HepG2 (cell line): ENCODE data around the gene PMVK. TPM values are rescaled to one million over a fixed set of nuclear protein-coding genes. Genes with fewer than 3 reads are reported as not detected.

Source experiments
- ARID5B ChIP-seq: IDR thresholded peaks from 2 replicates; pipeline ENCODE4 v1.4.0; 2020; ENCODE audit warnings: mild to moderate bottlenecking, missing genetic modification reagents
- DNMT3B ChIP-seq: conservative IDR thresholded peaks from 2 replicates; pipeline ENCODE4 v1.6.1; 2016; ENCODE audit warnings: missing biosample characterization, control low read depth
- FOSL2 ChIP-seq: sonication (generic); formaldehyde crosslinking; IDR thresholded peaks from 2 replicates; pipeline ENCODE4 v1.4.0; 2020; ENCODE audit warnings: missing genetic modification reagents
- FOXO1 ChIP-seq: sonication (generic); formaldehyde crosslinking; IDR thresholded peaks from 2 replicates; pipeline ENCODE4 v1.4.0; 2020; ENCODE audit warnings: missing genetic modification reagents
- GABPB1 ChIP-seq: IDR thresholded peaks from 2 replicates; pipeline ENCODE4 v1.6.1; 2016; ENCODE audit warnings: mild to moderate bottlenecking, missing genetic modification reagents, moderate library complexity, missing compliant biosample characterization
- HMG20A ChIP-seq: IDR thresholded peaks from 2 replicates; pipeline ENCODE4 v1.6.1; 2016; ENCODE audit warnings: borderline replicate concordance
- HNF1B ChIP-seq: sonication (generic); formaldehyde crosslinking; IDR thresholded peaks from 2 replicates; pipeline ENCODE4 v1.5.1; 2020; ENCODE audit warnings: mild to moderate bottlenecking, moderate library complexity, missing genetic modification reagents
- IKZF5 ChIP-seq: IDR thresholded peaks from 2 replicates; pipeline ENCODE4 v1.6.1; 2018; ENCODE audit warnings: missing genetic modification reagents, mild to moderate bottlenecking, missing compliant biosample characterization
- KDM5B ChIP-seq: sonication (generic); formaldehyde crosslinking; IDR thresholded peaks from 2 replicates; pipeline ENCODE4 v1.4.0; 2020; ENCODE audit warnings: missing genetic modification reagents, mild to moderate bottlenecking, borderline replicate concordance
- KLF13 ChIP-seq: sonication (generic); formaldehyde crosslinking; IDR thresholded peaks from 2 replicates; pipeline ENCODE4 v1.4.0; 2020; ENCODE audit warnings: mild to moderate bottlenecking, missing genetic modification reagents
- KLF16 ChIP-seq, 2 experiments: sonication (generic) in 1 of 2; formaldehyde crosslinking in 1 of 2; IDR thresholded peaks; 2 replicates each; pipeline versions ENCODE4 v1.6.1 to v1.8.0; 2016 to 2023; ENCODE audit warnings: missing genetic modification reagents in 2 of 2, missing compliant biosample characterization in 1 of 2
- NR2F1 ChIP-seq, 2 experiments: fragments of 450-650 bp in 1 of 2; formaldehyde crosslinking in 1 of 2; IDR thresholded peaks; 2 replicates each; pipeline versions ENCODE4 v1.5.0 to v1.6.1; 2016 to 2020; ENCODE audit warnings: mild to moderate bottlenecking in 1 of 2, missing compliant biosample characterization in 1 of 2, missing genetic modification reagents in 1 of 2, moderate library complexity in 1 of 2
- SAP130 ChIP-seq: IDR thresholded peaks from 2 replicates; pipeline ENCODE4 v1.6.1; 2016; ENCODE audit warnings: low read depth
- SATB2 ChIP-seq: sonication (generic); formaldehyde crosslinking; IDR thresholded peaks from 2 replicates; pipeline ENCODE4 v1.5.0; 2020; ENCODE audit warnings: missing genetic modification reagents
- SIN3A ChIP-seq: IDR thresholded peaks from 2 replicates; pipeline ENCODE4 v1.6.1; 2011; ENCODE audit warnings: low read depth, mild to moderate bottlenecking, control low read depth, low read length, borderline replicate concordance
- ZBTB7B ChIP-seq: sonication (generic); formaldehyde crosslinking; IDR thresholded peaks from 2 replicates; pipeline ENCODE4 v1.4.0; 2020; ENCODE audit warnings: missing genetic modification reagents
- ZFP36L1 ChIP-seq: sonication (generic); formaldehyde crosslinking; IDR thresholded peaks from 2 replicates; pipeline ENCODE4 v1.8.0; 2022; ENCODE audit warnings: mild to moderate bottlenecking, missing genetic modification reagents, moderate library complexity
- ZNF101 ChIP-seq: sonication (generic); formaldehyde crosslinking; IDR thresholded peaks from 2 replicates; pipeline ENCODE4 v1.4.0; 2020; ENCODE audit warnings: mild to moderate bottlenecking, low read depth, missing genetic modification reagents, borderline replicate concordance
- ZNF570 ChIP-seq: sonication (generic); formaldehyde crosslinking; IDR thresholded peaks from 2 replicates; pipeline ENCODE4 v1.4.0; 2020; ENCODE audit warnings: mild to moderate bottlenecking, missing genetic modification reagents, borderline replicate concordance
- ZNF780A ChIP-seq: sonication (generic); formaldehyde crosslinking; IDR thresholded peaks from 2 replicates; pipeline ENCODE4 v1.8.0; 2022; ENCODE audit warnings: mild to moderate bottlenecking, missing genetic modification reagents, moderate library complexity
- polyA plus RNA-seq, 8 experiments: library from polyadenylated mRNA; depleted of rRNA in 3 of 8; stranded (reverse) in 7 of 8; unstranded in 1 of 8; fragments of >200 nt; fragmentation: Illumina TruSeq in 4 of 8; extraction: Trizol in 4 of 8; gene quantifications; 2 replicates each; pipeline versions ENCODE4 v1.2.1 to v1.2.3, GENCODE V29; 2011 to 2016; ENCODE audit warnings: low read depth in 4 of 8, missing spikeins in 1 of 8, mixed read lengths in 1 of 8; ENCODE audit not compliant: insufficient read depth in 1 of 8
- total RNA-seq, 5 experiments: library from RNA; depleted of rRNA; stranded (reverse); fragments of >200 nt; fragmentation: Illumina TruSeq; extraction: Trizol; gene quantifications; 2 replicates each; pipeline ENCODE4 v1.2.3, GENCODE V29; 2016; ENCODE audit warnings: low read depth in 1 of 5

Gene PMVK
- total and polyA plus RNA-seq, 2 of the 13 experiments (the other 11 are each of a cell fraction or from before 2014, with no cell fraction given): 3.9 to 12.6 TPM

- TF ChIP-seq ZFP36L1: no peak
- TF ChIP-seq SAP130 (CRISPR knock-in tag): peak; percentile 63
- peak; percentile 67 for TF ChIP-seq ARID5B (CRISPR knock-in tag)
- 0 out of 2 replicates have a peak, but pooled peaks have one; percentile 13 for TF ChIP-seq ZBTB7B
- TF ChIP-seq HNF1B: no peak; the same call in 1 of the 2 replicates
- TF ChIP-seq HMG20A (CRISPR knock-in tag): peak; percentile 60; the same call in 1 of the 2 replicates
- TF ChIP-seq ZNF780A (CRISPR knock-in tag): no peak
- TF ChIP-seq ZNF570 (CRISPR knock-in tag): no peak
- peak; percentile 50 to 80; a peak in 3 of 4 replicates for TF ChIP-seq NR2F1 (CRISPR knock-in tag; IDR thresholded peaks at IDR 0.05)
- 0 out of 4 replicates have a peak, but pooled peaks of 1 of the 2 experiments have one; percentile 35 for TF ChIP-seq KLF16 (CRISPR knock-in tag; IDR thresholded peaks at IDR 0.05)
- TF ChIP-seq DNMT3B (CRISPR knock-in tag): 0 out of 2 replicates have a peak, but pooled peaks have one; percentile 66
- TF ChIP-seq IKZF5: peak; percentile 32; the same call in 1 of the 2 replicates
- TF ChIP-seq SATB2 (CRISPR knock-in tag): no peak
- peak; percentile 96 for TF ChIP-seq FOSL2
- TF ChIP-seq KLF13: no peak
- TF ChIP-seq ZNF101 (CRISPR knock-in tag): no peak
- TF ChIP-seq SIN3A: no peak
- no peak for TF ChIP-seq GABPB1 (CRISPR knock-in tag)
- 0 out of 2 replicates have a peak, but pooled peaks have one; percentile 18 for TF ChIP-seq KDM5B (CRISPR knock-in tag)
- peak; percentile 39; the same call in 1 of the 2 replicates for TF ChIP-seq FOXO1 (CRISPR knock-in tag)
Observed at GRCh38 chr1:154877370-154877974, 59.0 kb downstream of the PMVK start (continued).
